Activated CD8-positive, alpha-beta T cell treated with anti-CD3 and anti-CD28 coated beads for 36 hours (primary cell): ENCODE measurements around the gene CORO6. TPM values are rescaled to one million over a fixed set of nuclear protein-coding genes. Genes with fewer than 3 reads are reported as not detected.

Source experiments
- ATAC-seq: fragments of 200-7000 bp; cut with Tn5 transposase; one replicate; pipeline ENCODE4 v1.10.0; 2021; ENCODE audit warnings: mild to moderate bottlenecking, moderate library complexity
- CTCF ChIA-PET: fragments of 350-600 bp; sonication (Branson Sonifier 250); formaldehyde crosslinking; loops from one replicate; lab custom pipeline; 2021; ENCODE audit warnings: antibody characterized with exemption; lab: Charles Lee
- POLR2A ChIA-PET: fragments of 350-600 bp; sonication (Branson Sonifier 250); formaldehyde crosslinking; loops from one replicate; lab custom pipeline; 2021; ENCODE audit warnings: antibody characterized with exemption; lab: Charles Lee
- DNase-seq: peaks from one replicate; pipeline ENCODE4 v3.0.0-alpha.2; 2020
- H3K27ac Mint-ChIP-seq: one replicate; pipeline ENCODE4 v1.8.0; 2021; ENCODE audit warnings: mild to moderate bottlenecking, mixed read lengths
- H3K27me3 Mint-ChIP-seq: one replicate; pipeline ENCODE4 v1.8.0; 2021; ENCODE audit warnings: mixed read lengths
- H3K36me3 Mint-ChIP-seq: one replicate; pipeline ENCODE4 v1.8.0; 2021; ENCODE audit warnings: low read depth, mixed read lengths
- H3K4me1 Mint-ChIP-seq: one replicate; pipeline ENCODE4 v1.8.0; 2021; ENCODE audit warnings: low read depth, mixed read lengths
- H3K4me3 Mint-ChIP-seq: one replicate; pipeline ENCODE4 v1.8.0; 2021; ENCODE audit warnings: mild to moderate bottlenecking, moderate library complexity, mixed read lengths
- H3K9me3 Mint-ChIP-seq: one replicate; pipeline ENCODE4 v1.8.0; 2021; ENCODE audit warnings: mixed read lengths
- CTCF ChIP-seq: fragments of 200-600 bp; IDR thresholded peaks from one replicate; pipeline ENCODE4 v1.8.0; 2022; ENCODE audit warnings: antibody characterized with exemption, mild to moderate bottlenecking
- intact Hi-C: fragments of 100-400 bp; cut with micrococcal nuclease; formaldehyde crosslinking; loops from one replicate; pipeline ENCODE4 v1.10.0; 2022
- total RNA-seq, 2 experiments: library from RNA; stranded (reverse); gene quantifications; one replicate each; pipeline ENCODE4 v1.2.3, GENCODE V29; 2021

CORO6 gene
- total RNA-seq, 2 experiments from 2014 or later: 11.6 to 13.0 TPM

DNA sequence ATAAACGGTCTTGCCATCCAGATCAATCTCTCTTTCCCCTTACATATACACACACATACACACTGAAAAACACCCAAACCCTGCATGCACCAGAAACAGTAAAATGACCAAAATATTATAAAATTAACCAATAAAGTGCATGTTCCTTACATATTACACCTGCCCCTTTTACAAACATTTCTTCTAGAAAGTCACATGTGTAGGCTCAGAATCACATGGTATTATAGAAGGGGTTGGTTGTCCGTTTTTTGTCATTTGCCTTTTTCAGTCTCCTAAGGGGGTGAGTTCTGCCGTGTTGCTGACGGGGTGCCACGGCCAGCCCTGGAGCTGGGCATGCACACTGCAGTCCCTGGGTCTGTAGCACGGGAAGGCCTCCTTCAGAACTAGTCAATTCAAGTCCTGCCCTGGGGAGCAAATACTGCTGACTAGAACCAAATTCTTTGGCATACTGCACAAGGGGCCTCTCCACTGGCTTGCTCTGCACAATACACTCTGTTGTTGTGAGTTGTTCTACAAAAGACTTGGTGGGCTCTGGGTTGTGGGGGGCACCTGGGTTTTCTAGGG, 8.0 kb upstream of the CORO6 start:
- H3K4me3 Mint-ChIP-seq: no peak overlapping the region
- intact Hi-C loops: no loop called here
- H3K36me3 Mint-ChIP-seq: peaks cover 23% of the 10 kb centered on the region
- H3K9me3 Mint-ChIP-seq: no peaks in the 10 kb centered on the region
- TF ChIP-seq CTCF: no peak
- H3K4me1 Mint-ChIP-seq: peaks cover 40% of the 10 kb centered on the region
- ATAC-seq: no peak
- H3K27me3 Mint-ChIP-seq: no peaks in the 10 kb centered on the region
- ChIA-PET CTCF (interaction anchor here (1.9 kb wide), 1 partner anchor 9 kb away, joined by 5 read pairs; no protein-coding TSS in a partner anchor), POLR2A (no interaction called here)
- H3K27ac Mint-ChIP-seq: peak overlapping the region; percentile 58
- DNase-seq: no peak

DNA sequence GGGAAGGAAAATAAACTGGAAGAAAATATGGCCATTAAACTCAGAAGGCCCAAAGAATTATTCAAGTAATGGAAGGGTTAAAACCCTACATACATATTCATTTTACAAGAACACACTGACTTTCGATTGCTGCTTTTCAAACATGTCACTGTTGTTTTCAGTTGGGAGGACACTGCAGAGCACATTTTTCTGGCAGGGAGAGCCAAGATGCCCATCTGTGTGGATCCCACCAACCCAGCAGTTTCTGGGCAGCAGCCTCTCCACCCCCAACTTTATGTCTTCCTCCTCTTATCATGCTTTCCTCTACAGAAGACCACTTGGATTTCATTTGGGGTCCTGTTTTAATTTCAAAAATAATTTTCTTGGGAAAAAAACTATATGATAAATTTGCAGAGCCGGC, 7.1 kb upstream of the CORO6 start:
- DNase-seq (no peak), ATAC-seq (no peak)
- Mint-ChIP-seq H3K4me1 (peaks cover 46% of the 10 kb centered on the region), H3K36me3 (peaks cover 21% of the 10 kb centered on the region), H3K27ac (peak overlapping the region; percentile 38), H3K4me3 (no peak overlapping the region), H3K9me3 (no peaks in the 10 kb centered on the region), H3K27me3 (no peaks in the 10 kb centered on the region)
- no peak for TF ChIP-seq CTCF
- intact Hi-C loops: no loop called here
- POLR2A ChIA-PET: interaction anchor here (1.9 kb wide), 1 partner anchor 12 kb away, joined by 7 read pairs; no protein-coding TSS in a partner anchor
- CTCF ChIA-PET: interaction anchor here (1.4 to 1.9 kb wide), 3 partner anchors 9 to 12 kb away, joined by 5 to 9 read pairs (median 5); no protein-coding TSS in a partner anchor

- no peak for TF ChIP-seq CTCF
- Mint-ChIP-seq H3K4me3 (no peak overlapping the region), H3K36me3 (peaks cover 15% of the 10 kb centered on the region), H3K27ac (peak overlapping the region; percentile 27), H3K4me1 (peaks cover 53% of the 10 kb centered on the region), H3K9me3 (no peaks in the 10 kb centered on the region), H3K27me3 (no peaks in the 10 kb centered on the region)
- DNase-seq (no peak), ATAC-seq (no peak)
- ChIA-PET POLR2A (interaction anchor here (1.0 to 1.9 kb wide), 2 partner anchors 11 to 134 kb away, joined by 3 to 7 read pairs; no protein-coding TSS in a partner anchor), CTCF (interaction anchor here (1.4 to 1.9 kb wide), 4 partner anchors 11 to 180 kb away, joined by 3 to 9 read pairs (median 4); no protein-coding TSS in a partner anchor)
- intact Hi-C loops: no loop called here
These were observed 5.9 kb upstream of the CORO6 start for GRCh38 chr17:29628644-29629043.

DNA sequence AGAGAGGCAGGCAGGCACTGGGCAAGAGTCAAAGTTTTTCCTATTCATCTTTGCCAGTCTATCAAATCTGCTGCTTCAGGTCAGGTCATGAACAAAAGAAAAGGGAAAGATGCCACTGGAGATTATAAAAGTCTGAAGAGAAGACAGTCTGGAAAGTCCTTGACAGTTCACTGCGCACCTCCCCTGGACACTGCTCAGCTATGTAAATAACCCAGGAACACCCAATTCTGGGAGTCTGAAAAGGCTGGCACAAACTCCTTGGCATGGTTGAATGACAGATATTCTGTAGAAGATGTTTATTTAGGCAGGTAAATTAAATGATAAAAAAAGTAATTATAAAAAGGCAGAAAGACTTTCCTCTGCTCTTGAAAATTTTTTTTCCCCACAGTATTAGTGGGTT, 5.2 kb upstream of the CORO6 start:
- H3K27me3 Mint-ChIP-seq: no peaks in the 10 kb centered on the region
- H3K4me3 Mint-ChIP-seq: no peak overlapping the region
- peak overlapping the region; percentile 27 for H3K27ac Mint-ChIP-seq
- POLR2A ChIA-PET: interaction anchor here (1.8 to 1.9 kb wide), 2 partner anchors 10 kb away, joined by 6 to 7 read pairs; no protein-coding TSS in a partner anchor
- no peaks in the 10 kb centered on the region for H3K9me3 Mint-ChIP-seq
- CTCF ChIA-PET: interaction anchor here (1.4 to 1.9 kb wide), 4 partner anchors 10 to 180 kb away, joined by 3 to 18 read pairs (median 6); no protein-coding TSS in a partner anchor
- ATAC-seq: no peak
- H3K36me3 Mint-ChIP-seq: peaks cover 15% of the 10 kb centered on the region
- intact Hi-C loops: no loop called here
- no peak for TF ChIP-seq CTCF
- no peak for DNase-seq
- H3K4me1 Mint-ChIP-seq: peaks cover 60% of the 10 kb centered on the region
